ENCODE measurements around the gene RGS5. TPM values are rescaled to one million over a fixed set of nuclear protein-coding genes. Genes with fewer than 3 reads are reported as not detected.

Gene RGS5
- total RNA-seq, 1 experiment from 2014 or later: 4.6 TPM

- DNase-seq (ENCODE audit: low read depth, low spot score): no peak
- BruUV-seq (replicated peaks): no TSS peak
Measured at GRCh38 chr1:163182330-163182949, 20.3 kb downstream of the RGS5 start.

More at GRCh38 chr1:163182330-163182949, 20.3 kb downstream of the RGS5 start:
- Histone ChIP-seq H3K36me3 (ENCODE audit: control insufficient read depth in 1 of 2, insufficient read depth in 2 of 2, low read length in 2 of 2) (no peaks in the 10 kb centered on the region), H3K79me2 (ENCODE audit: insufficient read depth, low read length) (no peaks in the 10 kb centered on the region), H3K4me2 (ENCODE audit: low read length) (no peak overlapping the region), H3K27me3 (ENCODE audit: insufficient read depth, low read length) (no peaks in the 10 kb centered on the region), H3K9me3 (ENCODE audit: control insufficient read depth in 1 of 2, insufficient read depth in 1 of 2, low read depth in 1 of 2, low read length in 2 of 2) (no peaks in the 10 kb centered on the region), H2AFZ (ENCODE audit: low read depth, low read length, poor library complexity, severe bottlenecking) (no peak overlapping the region), H3K4me3 (replicated peaks in 1 of 2; ENCODE audit: low read depth in 1 of 2, low read length in 2 of 2) (no peak overlapping the region), H3K9me2 (ENCODE audit: insufficient read depth) (no peaks in the 10 kb centered on the region), H3K27ac (ENCODE audit: low read depth, low read length) (no peak overlapping the region), H3K4me1 (ENCODE audit: control insufficient read depth in 1 of 2, insufficient read depth in 2 of 2, low read length in 2 of 2) (no peaks in the 10 kb centered on the region), H3K9ac (ENCODE audit: low read length) (no peak overlapping the region), H4K20me1 (ENCODE audit: insufficient read depth) (no peaks in the 10 kb centered on the region)
- ATAC-seq: no peak
- ChIA-PET POLR2A (no interaction called here), RAD21 (ENCODE audit: low non-redundant PET in 1 of 2, low total read pairs in 2 of 2, uncharacterized antibody in 2 of 2, unreplicated experiment in 2 of 2) (no interaction called here), CTCF (no interaction called here)
- no peak for TF ChIP-seq MAX (IDR thresholded peaks at IDR 0.05)
- TF ChIP-seq POLR2AphosphoS5 (IDR thresholded peaks at IDR 0.05; ENCODE audit: low read depth, low read length): no peak
- no peak for TF ChIP-seq RAD21 (IDR thresholded peaks at IDR 0.05; ENCODE audit: low read depth)
- TF ChIP-seq YY1 (IDR thresholded peaks at IDR 0.05; ENCODE audit: extremely low read depth, insufficient replicate concordance, low read depth, low read length): no peak
- no peak for TF ChIP-seq FOSL1 (IDR thresholded peaks at IDR 0.05; ENCODE audit: low read depth)
- TF ChIP-seq CBX3 (IDR thresholded peaks at IDR 0.05; ENCODE audit: low read depth): no peak
- no peak for TF ChIP-seq ATF3 (IDR thresholded peaks at IDR 0.05)
- TF ChIP-seq POLR2A (IDR thresholded peaks at IDR 0.05; ENCODE audit: borderline replicate concordance, extremely low read depth, insufficient read depth, insufficient read length): no peak
- TF ChIP-seq TCF7L2 (IDR thresholded peaks at IDR 0.05; ENCODE audit: borderline replicate concordance, extremely low read depth, insufficient read depth, insufficient read length): no peak
- no peak for TF ChIP-seq EGR1 (IDR thresholded peaks at IDR 0.05; ENCODE audit: low read depth)
- no peak for TF ChIP-seq ZBTB33 (IDR thresholded peaks at IDR 0.05; ENCODE audit: extremely low read depth, insufficient replicate concordance, low read length)
- no peak for TF ChIP-seq ZFX (IDR thresholded peaks at IDR 0.05)
- no peak for TF ChIP-seq SRF (IDR thresholded peaks at IDR 0.05; ENCODE audit: low read depth)
- TF ChIP-seq SP1 (IDR thresholded peaks at IDR 0.05; ENCODE audit: low read depth): no peak
- no peak for TF ChIP-seq CTCF (IDR thresholded peaks at IDR 0.05 in 2 of 3, conservative IDR thresholded peaks at IDR 0.05 in 1 of 3; ENCODE audit: borderline replicate concordance in 1 of 3, insufficient read depth in 1 of 3, low read depth in 2 of 3, low read length in 2 of 3)
- intact Hi-C loops (cut with micrococcal nuclease): no loop called here

All from HCT116 (cell line).